GM23248 (cell line): ENCODE data around the gene GAGE1. TPM values are rescaled to one million over a fixed set of nuclear protein-coding genes. Genes with fewer than 3 reads are reported as not detected.
"Not testable (repeated sequence)": the region's sequence is repeated elsewhere in the genome, so short reads cannot be mapped to it uniquely, and the experiment has no call there.

ENCODE experiments used
- DNase-seq: peaks from one replicate; pipeline ENCODE4 v3.0.0-alpha.2; 2015
- H2AFZ ChIP-seq: fragments of 200-600 bp; sonication (generic); 2 replicates; pipeline ENCODE4 v1.6.1; 2016; ENCODE audit warnings: antibody characterized with exemption
- H3F3A ChIP-seq: fragments of 200-600 bp; sonication (generic); 2 replicates; pipeline ENCODE4 v1.6.1; 2016; ENCODE audit warnings: mild to moderate bottlenecking, antibody characterized with exemption, mixed run types; ENCODE audit not compliant: insufficient read depth
- H3K27ac ChIP-seq: fragments of 200-600 bp; sonication (generic); 2 replicates; pipeline ENCODE4 v1.5.1; 2016; ENCODE audit warnings: mild to moderate bottlenecking
- H3K27me3 ChIP-seq: fragments of 200-600 bp; sonication (generic); replicated peaks from 2 replicates; pipeline ENCODE4 v1.6.1; 2016; ENCODE audit warnings: mild to moderate bottlenecking; ENCODE audit not compliant: insufficient read depth
- H3K36me3 ChIP-seq: fragments of 200-600 bp; sonication (generic); 2 replicates; pipeline ENCODE4 v1.6.1; 2016; ENCODE audit warnings: low read depth, mild to moderate bottlenecking
- H3K4me1 ChIP-seq: fragments of 200-600 bp; sonication (generic); 2 replicates; pipeline ENCODE4 v1.6.1; 2016; ENCODE audit warnings: mild to moderate bottlenecking; ENCODE audit not compliant: insufficient read depth
- H3K4me2 ChIP-seq: fragments of 200-600 bp; sonication (generic); one replicate; pipeline ENCODE4 v1.6.1; 2016; ENCODE audit warnings: mild to moderate bottlenecking; ENCODE audit not compliant: unreplicated experiment
- H3K4me3 ChIP-seq: fragments of 200-600 bp; sonication (generic); 2 replicates; pipeline ENCODE4 v1.5.1; 2016; ENCODE audit warnings: mild to moderate bottlenecking
- H3K79me2 ChIP-seq: fragments of 200-600 bp; sonication (generic); 2 replicates; pipeline ENCODE4 v1.6.1; 2016; ENCODE audit warnings: mild to moderate bottlenecking; ENCODE audit not compliant: insufficient read depth
- H3K9ac ChIP-seq: fragments of 200-600 bp; sonication (generic); 2 replicates; pipeline ENCODE4 v1.6.1; 2016; ENCODE audit warnings: mild to moderate bottlenecking
- H3K9me2 ChIP-seq: fragments of 200-600 bp; sonication (generic); 2 replicates; pipeline ENCODE4 v1.6.1; 2016; ENCODE audit warnings: mixed run types, mild to moderate bottlenecking, moderate library complexity; ENCODE audit not compliant: insufficient read depth
- H3K9me3 ChIP-seq: fragments of 200-600 bp; sonication (generic); one replicate; pipeline ENCODE4 v1.6.1; 2017; ENCODE audit warnings: low read depth
- H4K20me1 ChIP-seq: fragments of 200-600 bp; sonication (generic); 2 replicates; pipeline ENCODE4 v1.6.0; 2016; ENCODE audit not compliant: insufficient read depth
- EZH2 ChIP-seq: fragments of 200-600 bp; sonication (generic); IDR thresholded peaks from 2 replicates; pipeline ENCODE4 v1.6.1; 2018; ENCODE audit warnings: antibody characterized with exemption, mild to moderate bottlenecking; ENCODE audit not compliant: insufficient read depth, poor library complexity, severe bottlenecking
- EZH2phosphoT487 ChIP-seq: fragments of 200-600 bp; sonication (generic); IDR thresholded peaks from 2 replicates; pipeline ENCODE4 v1.6.1; 2018; ENCODE audit warnings: antibody characterized with exemption, moderate library complexity, mild to moderate bottlenecking, low read depth; ENCODE audit not compliant: insufficient read depth
- WGBS, 2 experiments: methylation state at CpG; one replicate each; pipeline ENCODE4 v1.1.6; 2015 to 2017; ENCODE audit warnings: low lambda C conversion rate in 2 of 2, low coverage in 1 of 2; ENCODE audit errors: missing lambda C conversion rate in 2 of 2; 5-methylcytosine and 5-hydroxymethylcytosine counted together
- in situ Hi-C: fragments of 300-500 bp; cut with MboI; formaldehyde crosslinking; loops from 2 replicates; pipeline ENCODE4 v1.15.0; 2020
- polyA plus RNA-seq: library from polyadenylated mRNA; unstranded; fragments of >200 nt; fragmentation: Nextera tagmentation; extraction: Ambion mirVana; gene quantifications from 2 replicates; pipeline ENCODE4 v1.2.1, GENCODE V29; 2016
- total RNA-seq: library from RNA; depleted of rRNA; stranded (reverse); fragments of >200 nt; shearing (Covaris generic); gene quantifications from 2 replicates; pipeline ENCODE4 v1.2.3, GENCODE V29; 2014

The GAGE1 gene
- total and polyA plus RNA-seq, 2 experiments from 2014 or later, result not detected

DNA sequence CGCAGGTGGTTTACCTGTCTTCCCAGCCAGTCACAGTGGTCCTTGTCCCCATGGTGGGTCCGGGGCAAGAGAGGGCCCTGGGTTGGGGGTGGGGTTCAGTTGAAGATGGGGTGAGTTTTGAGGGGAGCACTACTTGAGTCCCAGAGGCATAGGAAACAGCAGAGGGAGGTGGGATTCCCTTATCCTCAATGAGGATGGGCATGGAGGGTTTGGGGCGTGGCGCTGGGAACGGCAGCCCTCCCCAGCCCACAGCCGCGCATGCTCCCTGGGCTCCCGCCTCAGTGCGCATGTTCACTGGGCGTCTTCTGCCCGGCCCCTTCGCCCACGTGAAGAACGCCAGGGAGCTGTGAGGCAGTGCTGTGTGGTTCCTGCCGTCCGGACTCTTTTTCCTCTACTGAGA, 9.6 kb upstream of the GAGE1 start, which contains the start of gene GAGE2A:
Gene GAGE2A, plus strand, starts transcription at position 301 of the 400 bp plus-strand sequence. CDS start 1,155 bp downstream, outside the sequence.
- H3K4me1 ChIP-seq, H3K27ac ChIP-seq, H3K4me3 ChIP-seq, H3K4me2 ChIP-seq, H3K79me2 ChIP-seq, H4K20me1 ChIP-seq, H3K27me3 ChIP-seq, H3K9ac ChIP-seq, in situ Hi-C loops, H2AFZ ChIP-seq, H3K9me3 ChIP-seq, H3K9me2 ChIP-seq, H3K36me3 ChIP-seq, DNase-seq, H3F3A ChIP-seq: not testable (repeated sequence)
- no CpG with 5 or more reads among the region's 16 CpGs for WGBS, 2 experiments

DNA sequence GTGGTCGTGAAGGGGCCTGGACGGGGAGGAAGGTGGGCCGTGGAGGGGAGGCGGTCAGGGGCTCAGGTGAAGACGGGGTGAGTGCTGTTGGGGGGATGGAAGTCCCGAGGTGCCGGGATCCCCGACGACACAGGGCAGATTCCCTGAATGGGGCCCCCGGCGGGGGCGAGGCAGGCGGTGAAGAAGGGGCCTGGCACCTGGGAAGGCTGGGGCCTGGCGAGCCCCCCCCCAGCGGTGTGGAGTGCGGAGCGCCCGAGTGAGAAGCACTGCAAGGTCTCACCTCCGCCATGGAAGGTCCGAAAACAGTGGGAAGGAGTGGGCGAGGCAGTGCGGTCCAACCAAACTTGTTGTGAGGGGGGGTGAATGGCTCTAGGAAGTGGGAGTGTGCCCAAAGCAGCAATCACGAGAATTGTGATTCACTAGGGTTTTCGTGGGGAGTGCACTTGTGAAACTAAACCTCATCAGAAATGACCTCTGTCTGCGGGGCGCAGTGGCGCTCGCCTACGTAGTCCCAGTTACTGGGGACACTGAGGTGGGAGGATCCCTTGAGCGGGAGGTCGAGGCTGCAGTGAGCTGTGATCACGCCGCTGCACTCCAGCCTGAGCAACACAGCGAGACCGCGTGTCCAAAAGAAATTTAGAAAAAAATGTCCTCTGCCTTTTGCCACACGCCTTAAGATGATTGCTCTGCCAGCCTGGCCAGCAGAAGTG, 8.9 kb upstream of the GAGE1 start:
- H3K4me2 ChIP-seq, H3K4me1 ChIP-seq, in situ Hi-C loops, H3F3A ChIP-seq, H3K9me3 ChIP-seq, H3K79me2 ChIP-seq, H2AFZ ChIP-seq, H3K27ac ChIP-seq, H3K36me3 ChIP-seq, H3K27me3 ChIP-seq, DNase-seq, H3K4me3 ChIP-seq, H3K9ac ChIP-seq, H4K20me1 ChIP-seq, H3K9me2 ChIP-seq: not testable (repeated sequence)
- 67 to 81% methylated on average over 23 to 31 of the region's 37 CpGs for WGBS, 2 experiments

- H3K36me3 ChIP-seq, H4K20me1 ChIP-seq, in situ Hi-C loops, H3K4me3 ChIP-seq, H3K9me3 ChIP-seq, H3K79me2 ChIP-seq, H3K4me2 ChIP-seq, H3K27ac ChIP-seq, H3F3A ChIP-seq, H3K27me3 ChIP-seq, H2AFZ ChIP-seq, H3K9ac ChIP-seq, DNase-seq, H3K9me2 ChIP-seq, H3K4me1 ChIP-seq: not testable (repeated sequence)
- 65 to 70% methylated on average over 16 to 17 of the region's 17 CpGs for WGBS, 2 experiments
These were observed 8.3 kb upstream of the GAGE1 start for GRCh38 chrX:49590488-49590887.

DNA sequence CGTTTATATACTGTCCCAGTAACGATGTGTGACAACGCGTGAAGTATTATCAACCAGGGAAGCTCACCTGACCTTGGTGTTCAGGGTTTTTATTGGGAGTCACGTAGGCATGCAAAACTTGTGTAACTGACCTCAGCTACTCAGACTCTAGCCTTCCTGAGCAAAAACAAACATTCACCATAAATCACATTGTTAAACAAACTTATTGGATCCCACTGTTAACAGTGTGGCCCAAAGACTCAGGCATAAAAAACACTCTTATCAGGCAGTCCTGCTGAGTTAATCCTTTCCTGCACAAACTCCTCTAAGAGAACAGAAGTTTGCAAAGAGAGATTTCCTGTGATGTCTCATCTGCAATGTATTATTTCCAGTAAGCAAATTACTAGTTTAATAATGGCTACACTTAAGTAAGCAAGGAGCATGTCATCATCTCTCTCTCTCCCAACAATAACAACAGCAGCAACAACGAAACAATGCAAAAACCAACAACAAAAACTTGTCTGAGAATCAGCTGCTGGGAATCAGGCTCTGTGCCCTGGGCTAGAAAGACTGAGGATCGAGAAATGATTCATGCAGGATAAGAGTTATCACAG, 12.0 kb downstream of the GAGE1 start:
- in situ Hi-C loops, result no loop called here
- WGBS, 2 experiments, result 33 to 38% methylated on average over 6 to 7 of the region's 7 CpGs

GRCh38 chrX:49618574-49618973, 19.8 kb downstream of the GAGE1 start:
- Histone ChIP-seq H3K9me3 (no peaks in the 10 kb centered on the region), H3K9me2 (no peaks in the 10 kb centered on the region), H3K9ac (no peak overlapping the region), H4K20me1 (no peaks in the 10 kb centered on the region), H3K4me3 (no peak overlapping the region), H3K4me2 (no peak overlapping the region), H3K27me3 (no peaks in the 10 kb centered on the region), H3F3A (no peaks in the 10 kb centered on the region), H2AFZ (no peak overlapping the region), H3K27ac (no peak overlapping the region), H3K79me2 (no peaks in the 10 kb centered on the region), H3K4me1 (no peaks in the 10 kb centered on the region), H3K36me3 (no peaks in the 10 kb centered on the region)
- 78 to 85% methylated on average over 1 to 2 of the region's 2 CpGs for WGBS, 2 experiments
- TF ChIP-seq EZH2 (no peak), EZH2phosphoT487 (no peak)
- in situ Hi-C loops, result no loop called here
- no peak for DNase-seq

More for the DNA sequence above, 12.0 kb downstream of the GAGE1 start:
- Histone ChIP-seq H3K27ac (no peak overlapping the region), H3K36me3 (no peaks in the 10 kb centered on the region), H3K4me1 (no peaks in the 10 kb centered on the region), H3K9ac (no peak overlapping the region), H3K9me2 (no peaks in the 10 kb centered on the region), H3K9me3 (no peaks in the 10 kb centered on the region), H3K27me3 (no peaks in the 10 kb centered on the region), H4K20me1 (no peaks in the 10 kb centered on the region), H3K4me2 (no peak overlapping the region), H2AFZ (no peak overlapping the region), H3F3A (no peaks in the 10 kb centered on the region), H3K4me3 (no peak overlapping the region), H3K79me2 (no peaks in the 10 kb centered on the region)
- DNase-seq, result no peak
- no peak for TF ChIP-seq EZH2
- no peak for TF ChIP-seq EZH2phosphoT487
